OCI-LY7 (cell line): Measurements from ENCODE around the gene CDK2. TPM values are rescaled to one million over a fixed set of nuclear protein-coding genes. Genes with fewer than 3 reads are reported as not detected.

ENCODE experiments used
- BruUV-seq: library from RNA; stranded (reverse); fragments of 400-500 nt; replicated peaks from 2 replicates; lab custom pipeline; 2021; lab: Mats Ljungman, UMichigan
- CTCF ChIA-PET: fragments of 300-600 bp; sonication (Branson Sonifier 250); formaldehyde crosslinking; loops from one replicate; lab custom pipeline; 2022; ENCODE audit warnings: antibody characterized with exemption; ENCODE audit not compliant: unreplicated experiment; lab: Charles Lee
- POLR2A ChIA-PET: fragments of 300-600 bp; sonication (Branson Sonifier 250); formaldehyde crosslinking; loops from one replicate; lab custom pipeline; 2022; ENCODE audit warnings: antibody characterized with exemption; lab: Charles Lee
- DNase-seq: peaks from one replicate; pipeline ENCODE4 v3.0.0-alpha.2; 2015; ENCODE audit warnings: low spot score
- H2AFZ ChIP-seq: fragments of 200-600 bp; sonication (generic), shearing (Covaris generic); 2 replicates; pipeline ENCODE4 v1.6.1; 2014; ENCODE audit warnings: mild to moderate bottlenecking, antibody characterized with exemption, low read length, moderate library complexity
- H3K27ac ChIP-seq: fragments of 200-600 bp; sonication (generic); 2 replicates; pipeline ENCODE4 v1.5.1; 2014; ENCODE audit warnings: mixed run types, low read depth, mild to moderate bottlenecking, moderate library complexity, low read length, inconsistent platforms; ENCODE audit not compliant: poor library complexity, severe bottlenecking
- H3K36me3 ChIP-seq: fragments of 200-600 bp; sonication (generic); 2 replicates; pipeline ENCODE4 v1.6.1; 2014; ENCODE audit warnings: mild to moderate bottlenecking, antibody characterized with exemption, low read length, moderate library complexity, mixed read lengths; ENCODE audit not compliant: insufficient read depth
- H3K4me1 ChIP-seq: fragments of 200-600 bp; sonication (generic); 2 replicates; pipeline ENCODE4 v1.5.1; 2014; ENCODE audit warnings: mild to moderate bottlenecking, low read length; ENCODE audit not compliant: insufficient read depth, poor library complexity, severe bottlenecking
- H3K4me2 ChIP-seq: fragments of 200-600 bp; sonication (generic); 2 replicates; pipeline ENCODE4 v1.6.1; 2014; ENCODE audit warnings: mild to moderate bottlenecking, low read length
- H3K4me3 ChIP-seq: fragments of 200-600 bp; sonication (generic); 2 replicates; pipeline ENCODE4 v1.5.1; 2014; ENCODE audit warnings: mild to moderate bottlenecking, low read depth, low read length; ENCODE audit not compliant: poor library complexity, severe bottlenecking
- H3K79me2 ChIP-seq: fragments of 200-600 bp; sonication (generic); 2 replicates; pipeline ENCODE4 v1.6.1; 2016; ENCODE audit warnings: low read depth, mild to moderate bottlenecking, low read length, moderate library complexity, mixed read lengths; ENCODE audit not compliant: insufficient read depth
- H3K9me2 ChIP-seq: fragments of 200-600 bp; sonication (generic); 2 replicates; pipeline ENCODE4 v1.6.1; 2016; ENCODE audit warnings: mild to moderate bottlenecking, low read length, mixed read lengths; ENCODE audit not compliant: insufficient read depth
- H3K9me3 ChIP-seq: fragments of 200-600 bp; sonication (generic); 2 replicates; pipeline ENCODE4 v1.6.1; 2014; ENCODE audit warnings: mild to moderate bottlenecking, mixed run types, low read length, mixed read lengths
- H4K20me1 ChIP-seq: fragments of 200-600 bp; sonication (generic); 2 replicates; pipeline ENCODE4 v1.6.1; 2014; ENCODE audit warnings: mild to moderate bottlenecking, antibody characterized with exemption, low read length, moderate library complexity, mixed read lengths; ENCODE audit not compliant: insufficient read depth
- CTCF ChIP-seq: fragments of 200-600 bp; sonication (generic); conservative IDR thresholded peaks from 2 replicates; pipeline ENCODE4 v1.5.1; 2014; ENCODE audit warnings: mild to moderate bottlenecking, antibody characterized with exemption, low read length, moderate library complexity, mixed read lengths
- EZH2phosphoT487 ChIP-seq: fragments of 200-600 bp; sonication (generic); IDR thresholded peaks from 2 replicates; pipeline ENCODE4 v1.6.1; 2018; ENCODE audit warnings: low read depth, borderline replicate concordance, mild to moderate bottlenecking, mixed run types, antibody characterized with exemption, low read length, moderate library complexity, mixed read lengths
- intact Hi-C: fragments of 100-400 bp; cut with micrococcal nuclease; formaldehyde crosslinking; loops from one replicate; pipeline ENCODE4 v1.10.0; 2022; ENCODE audit not compliant: unreplicated experiment
- total RNA-seq, 2 experiments: library from RNA; depleted of rRNA in 1 of 2; stranded (reverse); fragments of >200 nt in 1 of 2; shearing (Covaris generic) in 1 of 2; gene quantifications; 2 replicates each; pipeline ENCODE4 v1.2.3, GENCODE V29; 2014 to 2022

CDK2 gene
- total RNA-seq, 2 experiments from 2014 or later = 68.1 to 81.4 TPM

- CTCF ChIA-PET = interaction anchor here (1.1 to 1.4 kb wide), 2 partner anchors 9 to 187 kb away, joined by 3 read pairs; no protein-coding TSS in a partner anchor
- H3K4me3 ChIP-seq = peak overlapping the region; percentile 82
Observed at GRCh38 chr12:55925371-55925770, 41.3 kb upstream of the CDK2 start.

GRCh38 chr12:55925870-55926737, 40.5 kb upstream of the CDK2 start:
- H3K4me3 ChIP-seq = peak overlapping the region; percentile 82
- TF ChIP-seq EZH2phosphoT487 = no peak
- TF ChIP-seq CTCF = no peak
- H2AFZ ChIP-seq = no peak overlapping the region; the same call in 1 of the 2 replicates
- H3K9me2 ChIP-seq = no peaks in the 10 kb centered on the region
- peak; percentile 48 for DNase-seq
- 0 out of 2 replicates have a peak, but pooled peaks cover 4% of the 10 kb centered on the region for H4K20me1 ChIP-seq
- peaks cover 46% of the 10 kb centered on the region for H3K36me3 ChIP-seq
- peak overlapping the region; percentile 93 for H3K4me2 ChIP-seq
- intact Hi-C loops = loop anchor here (1.0 to 5.0 kb wide), 3 partner anchors 14 to 761 kb away; partner anchors contain the start of gene PTGES3
- no peaks in the 10 kb centered on the region for H3K9me3 ChIP-seq
- H3K79me2 ChIP-seq = peaks cover 72% of the 10 kb centered on the region
- CTCF ChIA-PET = interaction anchor here (1.0 to 1.4 kb wide), 5 partner anchors 10 to 188 kb away, joined by 3 to 7 read pairs (median 3); no protein-coding TSS in a partner anchor
- TSS peak; percentile 63 for BruUV-seq
- H3K27ac ChIP-seq = peak overlapping the region; percentile 99
- H3K4me1 ChIP-seq = peaks cover 60% of the 10 kb centered on the region
- POLR2A ChIA-PET = interaction anchor here (0.6 to 5.0 kb wide), 13 partner anchors 8 to 220 kb away, joined by 3 to 49 read pairs (median 6); partner anchors contain the start of genes DNAJC14, ORMDL2, RAB5B and SARNP

More at GRCh38 chr12:55925371-55925770, 41.3 kb upstream of the CDK2 start:
- 0 out of 2 replicates have a peak, but pooled peaks cover 8% of the 10 kb centered on the region for H4K20me1 ChIP-seq
- H3K9me2 ChIP-seq = no peaks in the 10 kb centered on the region
- H3K27ac ChIP-seq = peak overlapping the region; percentile 99
- BruUV-seq = no TSS peak
- H3K4me2 ChIP-seq = peak overlapping the region; percentile 93
- DNase-seq = no peak
- intact Hi-C loops = loop anchor here (5.0 kb wide), 2 partner anchors 253 to 762 kb away; partner anchors contain the start of gene PTGES3
- peaks cover 57% of the 10 kb centered on the region for H3K4me1 ChIP-seq
- POLR2A ChIA-PET = interaction anchor here (0.7 to 5.0 kb wide), 9 partner anchors 8 to 220 kb away, joined by 3 to 49 read pairs (median 6); partner anchors contain the start of genes DNAJC14 and RAB5B
- no peak overlapping the region; the same call in 1 of the 2 replicates for H2AFZ ChIP-seq
- H3K79me2 ChIP-seq = peaks cover 76% of the 10 kb centered on the region
- H3K36me3 ChIP-seq = peaks cover 53% of the 10 kb centered on the region
- H3K9me3 ChIP-seq = no peaks in the 10 kb centered on the region
- TF ChIP-seq CTCF = no peak
- TF ChIP-seq EZH2phosphoT487 = no peak
